HepG2 (cell line): Measurements from ENCODE around the gene HLA-F. TPM values are rescaled to one million over a fixed set of nuclear protein-coding genes. Genes with fewer than 3 reads are reported as not detected.

ENCODE experiments used
- PITX1 ChIP-seq: sonication (generic); formaldehyde crosslinking; IDR thresholded peaks from 2 replicates; pipeline ENCODE4 v1.5.1; 2020; ENCODE audit warnings: mild to moderate bottlenecking, missing genetic modification reagents
- SATB2 ChIP-seq: sonication (generic); formaldehyde crosslinking; IDR thresholded peaks from 2 replicates; pipeline ENCODE4 v1.5.0; 2020; ENCODE audit warnings: missing genetic modification reagents
- ZFYVE20 ChIP-seq: sonication (generic); formaldehyde crosslinking; IDR thresholded peaks from 2 replicates; pipeline ENCODE4 v1.8.0; 2023; ENCODE audit warnings: low read depth, mild to moderate bottlenecking, moderate library complexity, missing genetic modification reagents, borderline replicate concordance
- ZNF180 ChIP-seq: sonication (generic); formaldehyde crosslinking; IDR thresholded peaks from 2 replicates; pipeline ENCODE4 v1.4.0; 2020; ENCODE audit warnings: low read depth, missing genetic modification reagents, borderline replicate concordance
- ZNF382 ChIP-seq: sonication (generic); formaldehyde crosslinking; IDR thresholded peaks from 2 replicates; pipeline ENCODE4 v1.5.0; 2020; ENCODE audit warnings: missing genetic modification reagents, mild to moderate bottlenecking, borderline replicate concordance
- ZNF709 ChIP-seq: sonication (generic); formaldehyde crosslinking; IDR thresholded peaks from 2 replicates; pipeline ENCODE4 v1.5.0; 2020; ENCODE audit warnings: mild to moderate bottlenecking, missing genetic modification reagents
- polyA plus RNA-seq, 8 experiments: library from polyadenylated mRNA; depleted of rRNA in 3 of 8; stranded (reverse) in 7 of 8; unstranded in 1 of 8; fragments of >200 nt; fragmentation: Illumina TruSeq in 4 of 8; extraction: Trizol in 4 of 8; gene quantifications; 2 replicates each; pipeline versions ENCODE4 v1.2.1 to v1.2.3, GENCODE V29; 2011 to 2016; ENCODE audit warnings: low read depth in 4 of 8, missing spikeins in 1 of 8, mixed read lengths in 1 of 8; ENCODE audit not compliant: insufficient read depth in 1 of 8
- total RNA-seq, 5 experiments: library from RNA; depleted of rRNA; stranded (reverse); fragments of >200 nt; fragmentation: Illumina TruSeq; extraction: Trizol; gene quantifications; 2 replicates each; pipeline ENCODE4 v1.2.3, GENCODE V29; 2016; ENCODE audit warnings: low read depth in 1 of 5
- TF ChIP-seq, protein P1 (sequence below): sonication (generic); formaldehyde crosslinking; IDR thresholded peaks from 2 replicates; pipeline ENCODE4 v1.4.0; 2020; ENCODE audit warnings: missing genetic modification reagents
- TF ChIP-seq, protein P2 (sequence below), 2 experiments: sonication (generic) in 1 of 2; formaldehyde crosslinking in 1 of 2; IDR thresholded peaks; 2 replicates each; pipeline versions ENCODE4 v1.6.1 to v1.9.0; 2014 to 2022; ENCODE audit warnings: antibody characterized with exemption in 1 of 2, borderline replicate concordance in 1 of 2, inconsistent platforms in 1 of 2, low read depth in 1 of 2, missing genetic modification reagents in 1 of 2
- TF ChIP-seq, protein P3 (sequence below): sonication (generic); IDR thresholded peaks from 2 replicates; pipeline ENCODE4 v1.6.1; 2016; ENCODE audit warnings: low read depth, borderline replicate concordance
- TF ChIP-seq, protein P4 (sequence below): sonication (generic); formaldehyde crosslinking; IDR thresholded peaks from 2 replicates; pipeline ENCODE4 v1.4.0; 2020; ENCODE audit warnings: mild to moderate bottlenecking, missing genetic modification reagents
- TF ChIP-seq, protein P5 (sequence below): sonication (generic); formaldehyde crosslinking; IDR thresholded peaks from 2 replicates; pipeline ENCODE4 v1.5.0; 2020; ENCODE audit warnings: missing genetic modification reagents

Gene HLA-F
- total and polyA plus RNA-seq, 2 of the 13 experiments (the other 11 are each of a cell fraction or from before 2014, with no cell fraction given) = 6.0 to 6.1 TPM

DNA sequence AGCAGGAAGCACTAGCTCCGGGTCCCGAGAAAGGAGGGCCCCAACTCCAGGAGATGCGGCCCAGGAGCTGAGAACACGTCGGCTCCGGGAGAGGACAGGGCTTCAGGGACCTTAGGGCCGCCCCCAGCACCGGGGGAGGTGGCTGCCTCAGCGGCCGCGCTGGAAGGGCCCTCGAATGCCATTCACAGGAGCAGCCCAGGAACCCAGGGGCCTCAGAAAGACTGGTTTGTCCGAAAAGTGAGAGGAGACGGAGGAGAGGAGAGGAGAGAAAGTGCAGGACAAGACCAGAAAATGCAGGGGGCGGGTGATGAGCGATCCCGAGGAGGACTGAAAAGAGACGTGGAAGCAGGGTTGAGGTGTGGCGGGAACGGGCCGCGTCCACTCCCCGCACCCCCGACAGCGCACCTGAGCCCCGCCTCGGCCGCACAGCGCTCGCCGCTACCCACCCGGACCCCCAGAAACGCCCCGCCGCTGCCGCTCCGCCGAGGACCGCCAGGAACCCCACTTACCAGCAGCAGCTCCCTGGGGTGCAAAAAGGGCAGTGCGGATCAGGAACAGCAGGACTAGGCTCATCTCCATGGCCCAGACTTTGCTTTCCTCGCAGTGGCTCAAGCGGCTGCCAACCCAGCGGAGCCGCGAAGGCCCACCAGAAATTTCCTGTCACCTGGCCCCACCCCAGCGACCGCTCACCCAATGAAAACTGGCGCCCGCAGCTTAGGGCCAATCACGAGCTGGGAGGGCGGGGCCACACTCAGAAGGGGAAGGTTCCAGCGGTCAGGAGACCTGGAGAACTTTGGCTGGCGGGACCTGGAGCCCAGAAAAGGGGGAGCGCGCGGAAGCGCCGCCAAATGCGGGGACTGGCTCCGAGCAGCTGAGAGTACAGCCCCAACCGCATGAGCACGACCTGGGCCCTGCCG lies 25.4 kb downstream of the HLA-F start (continued):
- TF ChIP-seq, protein P1, sequence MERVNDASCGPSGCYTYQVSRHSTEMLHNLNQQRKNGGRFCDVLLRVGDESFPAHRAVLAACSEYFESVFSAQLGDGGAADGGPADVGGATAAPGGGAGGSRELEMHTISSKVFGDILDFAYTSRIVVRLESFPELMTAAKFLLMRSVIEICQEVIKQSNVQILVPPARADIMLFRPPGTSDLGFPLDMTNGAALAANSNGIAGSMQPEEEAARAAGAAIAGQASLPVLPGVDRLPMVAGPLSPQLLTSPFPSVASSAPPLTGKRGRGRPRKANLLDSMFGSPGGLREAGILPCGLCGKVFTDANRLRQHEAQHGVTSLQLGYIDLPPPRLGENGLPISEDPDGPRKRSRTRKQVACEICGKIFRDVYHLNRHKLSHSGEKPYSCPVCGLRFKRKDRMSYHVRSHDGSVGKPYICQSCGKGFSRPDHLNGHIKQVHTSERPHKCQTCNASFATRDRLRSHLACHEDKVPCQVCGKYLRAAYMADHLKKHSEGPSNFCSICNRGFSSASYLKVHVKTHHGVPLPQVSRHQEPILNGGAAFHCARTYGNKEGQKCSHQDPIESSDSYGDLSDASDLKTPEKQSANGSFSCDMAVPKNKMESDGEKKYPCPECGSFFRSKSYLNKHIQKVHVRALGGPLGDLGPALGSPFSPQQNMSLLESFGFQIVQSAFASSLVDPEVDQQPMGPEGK (CRISPR knock-in tag) = peak; percentile 44; the same call in 1 of the 2 replicates
- TF ChIP-seq, protein P2, sequence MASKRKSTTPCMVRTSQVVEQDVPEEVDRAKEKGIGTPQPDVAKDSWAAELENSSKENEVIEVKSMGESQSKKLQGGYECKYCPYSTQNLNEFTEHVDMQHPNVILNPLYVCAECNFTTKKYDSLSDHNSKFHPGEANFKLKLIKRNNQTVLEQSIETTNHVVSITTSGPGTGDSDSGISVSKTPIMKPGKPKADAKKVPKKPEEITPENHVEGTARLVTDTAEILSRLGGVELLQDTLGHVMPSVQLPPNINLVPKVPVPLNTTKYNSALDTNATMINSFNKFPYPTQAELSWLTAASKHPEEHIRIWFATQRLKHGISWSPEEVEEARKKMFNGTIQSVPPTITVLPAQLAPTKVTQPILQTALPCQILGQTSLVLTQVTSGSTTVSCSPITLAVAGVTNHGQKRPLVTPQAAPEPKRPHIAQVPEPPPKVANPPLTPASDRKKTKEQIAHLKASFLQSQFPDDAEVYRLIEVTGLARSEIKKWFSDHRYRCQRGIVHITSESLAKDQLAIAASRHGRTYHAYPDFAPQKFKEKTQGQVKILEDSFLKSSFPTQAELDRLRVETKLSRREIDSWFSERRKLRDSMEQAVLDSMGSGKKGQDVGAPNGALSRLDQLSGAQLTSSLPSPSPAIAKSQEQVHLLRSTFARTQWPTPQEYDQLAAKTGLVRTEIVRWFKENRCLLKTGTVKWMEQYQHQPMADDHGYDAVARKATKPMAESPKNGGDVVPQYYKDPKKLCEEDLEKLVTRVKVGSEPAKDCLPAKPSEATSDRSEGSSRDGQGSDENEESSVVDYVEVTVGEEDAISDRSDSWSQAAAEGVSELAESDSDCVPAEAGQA (IDR thresholded peaks at IDR 0.05; ENCODE audit: low read depth) = no peak
- TF ChIP-seq, protein P2 (CRISPR knock-in tag; IDR thresholded peaks at IDR 0.05; ENCODE audit: borderline replicate concordance) = no peak
- TF ChIP-seq ZFYVE20 (CRISPR knock-in tag) = no peak
- no peak for TF ChIP-seq ZNF382 (CRISPR knock-in tag)
- TF ChIP-seq, protein P3, sequence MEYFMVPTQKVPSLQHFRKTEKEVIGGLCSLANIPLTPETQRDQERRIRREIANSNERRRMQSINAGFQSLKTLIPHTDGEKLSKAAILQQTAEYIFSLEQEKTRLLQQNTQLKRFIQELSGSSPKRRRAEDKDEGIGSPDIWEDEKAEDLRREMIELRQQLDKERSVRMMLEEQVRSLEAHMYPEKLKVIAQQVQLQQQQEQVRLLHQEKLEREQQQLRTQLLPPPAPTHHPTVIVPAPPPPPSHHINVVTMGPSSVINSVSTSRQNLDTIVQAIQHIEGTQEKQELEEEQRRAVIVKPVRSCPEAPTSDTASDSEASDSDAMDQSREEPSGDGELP = peak; percentile 70; the same call in 1 of the 2 replicates
- TF ChIP-seq SATB2 = no peak
- no peak for TF ChIP-seq ZNF180 (CRISPR knock-in tag)
- TF ChIP-seq, protein P4, sequence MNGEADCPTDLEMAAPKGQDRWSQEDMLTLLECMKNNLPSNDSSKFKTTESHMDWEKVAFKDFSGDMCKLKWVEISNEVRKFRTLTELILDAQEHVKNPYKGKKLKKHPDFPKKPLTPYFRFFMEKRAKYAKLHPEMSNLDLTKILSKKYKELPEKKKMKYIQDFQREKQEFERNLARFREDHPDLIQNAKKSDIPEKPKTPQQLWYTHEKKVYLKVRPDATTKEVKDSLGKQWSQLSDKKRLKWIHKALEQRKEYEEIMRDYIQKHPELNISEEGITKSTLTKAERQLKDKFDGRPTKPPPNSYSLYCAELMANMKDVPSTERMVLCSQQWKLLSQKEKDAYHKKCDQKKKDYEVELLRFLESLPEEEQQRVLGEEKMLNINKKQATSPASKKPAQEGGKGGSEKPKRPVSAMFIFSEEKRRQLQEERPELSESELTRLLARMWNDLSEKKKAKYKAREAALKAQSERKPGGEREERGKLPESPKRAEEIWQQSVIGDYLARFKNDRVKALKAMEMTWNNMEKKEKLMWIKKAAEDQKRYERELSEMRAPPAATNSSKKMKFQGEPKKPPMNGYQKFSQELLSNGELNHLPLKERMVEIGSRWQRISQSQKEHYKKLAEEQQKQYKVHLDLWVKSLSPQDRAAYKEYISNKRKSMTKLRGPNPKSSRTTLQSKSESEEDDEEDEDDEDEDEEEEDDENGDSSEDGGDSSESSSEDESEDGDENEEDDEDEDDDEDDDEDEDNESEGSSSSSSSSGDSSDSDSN = peak; percentile 59
- TF ChIP-seq PITX1 (CRISPR knock-in tag) = peak; percentile 44
- TF ChIP-seq ZNF709 (CRISPR knock-in tag) = peak; percentile 67
- TF ChIP-seq, protein P5, sequence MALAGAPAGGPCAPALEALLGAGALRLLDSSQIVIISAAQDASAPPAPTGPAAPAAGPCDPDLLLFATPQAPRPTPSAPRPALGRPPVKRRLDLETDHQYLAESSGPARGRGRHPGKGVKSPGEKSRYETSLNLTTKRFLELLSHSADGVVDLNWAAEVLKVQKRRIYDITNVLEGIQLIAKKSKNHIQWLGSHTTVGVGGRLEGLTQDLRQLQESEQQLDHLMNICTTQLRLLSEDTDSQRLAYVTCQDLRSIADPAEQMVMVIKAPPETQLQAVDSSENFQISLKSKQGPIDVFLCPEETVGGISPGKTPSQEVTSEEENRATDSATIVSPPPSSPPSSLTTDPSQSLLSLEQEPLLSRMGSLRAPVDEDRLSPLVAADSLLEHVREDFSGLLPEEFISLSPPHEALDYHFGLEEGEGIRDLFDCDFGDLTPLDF = no peak
